BLaER1 treated with 17β-estradiol and CSF1 and Interleukin-3, amounts not matched to agents 10 nM and 100 nM (cell line): ENCODE results near the gene DOCK4.

Source experiments
- H3K27ac ChIP-seq, 11 experiments: shearing (Covaris generic); formaldehyde crosslinking; 2 replicates each; pipeline ENCODE4 v1.8.1; 2022
- H3K27me3 ChIP-seq, 11 experiments: shearing (Covaris generic); formaldehyde crosslinking; 2 replicates each; pipeline ENCODE4 v1.8.1; 2022
- H3K36me3 ChIP-seq, 11 experiments: shearing (Covaris generic); formaldehyde crosslinking; 2 replicates each; pipeline ENCODE4 v1.8.1; 2022
- H3K4me1 ChIP-seq, 10 experiments: shearing (Covaris generic); formaldehyde crosslinking; 2 replicates each; pipeline ENCODE4 v1.8.1; 2022
- H3K4me2 ChIP-seq, 11 experiments: shearing (Covaris generic); formaldehyde crosslinking; 2 replicates each; pipeline ENCODE4 v1.8.1; 2022
- H3K4me3 ChIP-seq, 10 experiments: shearing (Covaris generic); formaldehyde crosslinking; 2 replicates each; pipeline ENCODE4 v1.8.1; 2022
- H3K9ac ChIP-seq, 11 experiments: shearing (Covaris generic); formaldehyde crosslinking; 2 replicates each; pipeline ENCODE4 v1.8.1; 2022
- H3K9me3 ChIP-seq, 11 experiments: shearing (Covaris generic); formaldehyde crosslinking; replicated peaks in 1 of 11; 2 replicates each; pipeline ENCODE4 v1.8.1; 2022
- H4K20me1 ChIP-seq, 11 experiments: shearing (Covaris generic); formaldehyde crosslinking; 2 replicates each; pipeline ENCODE4 v1.8.1; 2022
- Cebpa-rat ChIP-seq, 11 experiments: shearing (Covaris generic); IDR thresholded peaks; 2 replicates each; pipeline ENCODE4 v1.8.1; 2022

Gene DOCK4

DNA sequence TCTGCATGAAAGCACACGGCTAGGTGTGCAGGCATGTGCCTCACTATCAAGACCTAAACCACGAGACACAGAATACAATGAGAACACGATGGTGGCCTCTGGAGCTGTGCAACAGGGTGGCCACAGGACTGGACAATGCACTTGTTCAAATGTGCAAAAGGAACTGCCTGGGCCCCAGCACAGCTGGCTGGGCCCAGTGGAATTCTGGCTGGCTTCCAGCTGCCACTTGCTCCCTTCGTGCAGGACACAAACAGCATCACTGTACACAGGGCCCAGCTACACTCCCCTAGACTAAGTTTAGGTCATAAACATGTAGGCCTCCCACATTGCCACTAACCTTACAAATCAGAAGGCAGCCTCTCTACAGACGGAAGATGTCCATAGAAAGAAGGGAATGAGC is 23.4 kb downstream of the DOCK4 start:
- Histone ChIP-seq H3K36me3 (peaks cover 0 to 25% (median 0%) of the 10 kb centered on the region in 11 experiments; a peak in 3 of 22 replicates), H3K4me3 (no peak overlapping the region), H3K4me1 (peaks cover 0 to 92% (median 8%) of the 10 kb centered on the region in 10 experiments; a peak in 11 of 20 replicates), H3K27me3 (no peaks in the 10 kb centered on the region), H3K4me2 (peak overlapping the region in 2 of 11 experiments; percentile 78 to 92; a peak in 4 of 22 replicates), H3K9ac (no peak overlapping the region), H3K9me3 (no peaks in the 10 kb centered on the region), H3K27ac (no peak overlapping the region), H4K20me1 (peaks cover 0 to 100% (median 98%) of the 10 kb centered on the region in 11 experiments; a peak in 20 of 22 replicates)
- no peak for TF ChIP-seq Cebpa-rat (IDR thresholded peaks at IDR 0.05)

DNA sequence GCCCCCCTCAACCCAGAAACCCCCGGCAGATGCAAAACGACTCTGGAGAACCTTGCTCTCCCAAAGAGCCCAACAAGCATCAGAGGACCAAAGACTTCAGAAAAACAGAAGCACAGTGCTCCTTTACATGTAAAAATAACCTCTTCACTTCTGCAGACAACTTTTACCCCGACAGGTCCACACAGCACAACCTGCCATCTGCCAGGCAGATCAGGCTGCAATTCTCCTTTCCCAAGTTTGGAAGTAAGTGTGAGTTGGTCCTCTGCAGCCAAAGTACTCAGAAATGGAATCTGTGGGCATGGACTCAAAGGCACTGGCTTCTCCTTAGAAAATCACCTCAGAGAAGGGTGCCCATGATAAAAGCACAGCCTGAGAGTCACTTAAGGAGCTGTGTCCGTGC is 26.0 kb downstream of the DOCK4 start:
- Histone ChIP-seq H4K20me1 (peaks cover 0 to 100% (median 96%) of the 10 kb centered on the region in 11 experiments; a peak in 20 of 22 replicates), H3K36me3 (peaks cover 0 to 22% (median 0%) of the 10 kb centered on the region in 11 experiments; a peak in 3 of 22 replicates), H3K9me3 (no peaks in the 10 kb centered on the region), H3K4me2 (peak overlapping the region in 2 of 11 experiments; percentile 51 to 78; a peak in 3 of 22 replicates), H3K4me3 (no peak overlapping the region), H3K27ac (no peak overlapping the region), H3K4me1 (peaks cover 0 to 73% (median under 1%) of the 10 kb centered on the region in 10 experiments; a peak in 8 of 20 replicates), H3K27me3 (no peaks in the 10 kb centered on the region), H3K9ac (no peak overlapping the region)
- TF ChIP-seq Cebpa-rat (IDR thresholded peaks at IDR 0.05), result no peak

DNA sequence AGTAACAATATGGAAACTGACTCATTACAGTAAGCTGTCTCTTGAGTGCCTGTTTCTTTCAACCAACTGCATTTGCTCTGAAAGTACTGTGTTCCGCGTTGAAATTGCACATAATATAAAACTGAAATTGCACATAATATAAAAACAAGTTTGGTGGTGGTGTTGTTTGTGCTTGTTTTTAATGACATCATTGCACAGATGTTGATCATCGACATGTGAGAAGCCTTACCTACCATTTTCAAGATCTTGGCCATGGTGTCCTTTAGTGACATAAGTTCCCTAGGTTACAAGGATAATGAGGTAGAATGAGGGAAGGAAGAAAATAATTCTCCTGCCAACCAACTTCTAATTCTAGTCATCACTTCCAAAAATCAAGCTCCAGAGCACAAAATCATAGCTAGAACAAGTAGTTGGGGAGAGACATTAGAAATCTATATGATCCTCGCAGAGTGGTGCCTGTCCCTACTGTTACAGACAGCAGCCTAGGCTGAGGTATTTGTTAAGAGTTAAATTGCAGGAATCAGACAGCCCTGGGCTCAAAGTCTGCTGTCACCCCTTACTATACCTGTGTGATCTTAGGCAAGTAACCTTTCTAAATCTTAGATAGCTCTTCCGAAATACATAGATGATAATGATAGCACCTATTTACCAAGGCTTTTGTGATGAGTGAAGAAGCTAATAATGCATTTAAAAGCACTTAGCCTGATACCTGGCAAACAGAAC is 29.3 kb downstream of the DOCK4 start:
- 0 out of 22 replicates have a peak, but pooled peaks cover 0 to 4% (median 0%) of the 10 kb centered on the region in 11 experiments for H3K9me3 ChIP-seq
- peak overlapping the region in 1 of 11 experiments; percentile 10; a peak in 1 of 22 replicates for H3K4me2 ChIP-seq
- no peaks in the 10 kb centered on the region for H3K27me3 ChIP-seq
- no peak overlapping the region for H3K27ac ChIP-seq
- no peak overlapping the region for H3K4me3 ChIP-seq
- H3K36me3 ChIP-seq, result peaks cover 0 to 15% (median 0%) of the 10 kb centered on the region in 11 experiments; a peak in 3 of 22 replicates
- peaks cover 0 to 45% (median 0%) of the 10 kb centered on the region in 10 experiments; a peak in 5 of 20 replicates for H3K4me1 ChIP-seq
- peaks cover 0 to 100% (median 91%) of the 10 kb centered on the region in 11 experiments; a peak in 20 of 22 replicates for H4K20me1 ChIP-seq
- H3K9ac ChIP-seq, result no peak overlapping the region
- TF ChIP-seq Cebpa-rat (IDR thresholded peaks at IDR 0.05), result no peak

DNA sequence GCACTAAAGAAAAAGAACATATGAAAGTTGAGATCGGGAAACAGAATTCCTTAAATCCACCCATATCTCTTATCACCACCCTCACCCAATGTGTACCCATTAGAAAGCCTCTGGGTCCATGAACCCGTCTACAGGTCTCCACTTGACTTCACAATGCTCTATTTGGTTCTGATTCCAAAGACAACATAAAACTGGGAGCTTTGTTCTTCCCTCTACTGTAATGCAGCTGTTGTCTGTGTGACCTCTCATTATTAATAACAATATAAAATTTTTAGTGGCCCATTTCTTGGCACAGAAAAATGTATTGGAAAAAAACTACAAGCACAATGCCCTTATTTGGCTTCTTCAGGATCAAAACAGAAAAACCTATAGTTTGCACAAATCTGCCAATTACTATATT is 30.0 kb downstream of the DOCK4 start:
- Histone ChIP-seq H3K9ac (no peak overlapping the region), H3K27ac (no peak overlapping the region), H3K9me3 (peaks cover 0 to 4% (median 0%) of the 10 kb centered on the region in 11 experiments; a peak in 1 of 22 replicates), H3K36me3 (peaks cover 0 to 18% (median 0%) of the 10 kb centered on the region in 11 experiments; a peak in 5 of 22 replicates), H3K4me2 (no peak overlapping the region), H4K20me1 (peaks cover 0 to 100% (median 91%) of the 10 kb centered on the region in 11 experiments; a peak in 19 of 22 replicates), H3K4me1 (peaks cover 0 to 39% (median 0%) of the 10 kb centered on the region in 10 experiments; a peak in 5 of 20 replicates), H3K27me3 (no peaks in the 10 kb centered on the region), H3K4me3 (no peak overlapping the region)
- no peak for TF ChIP-seq Cebpa-rat (IDR thresholded peaks at IDR 0.05)

DNA sequence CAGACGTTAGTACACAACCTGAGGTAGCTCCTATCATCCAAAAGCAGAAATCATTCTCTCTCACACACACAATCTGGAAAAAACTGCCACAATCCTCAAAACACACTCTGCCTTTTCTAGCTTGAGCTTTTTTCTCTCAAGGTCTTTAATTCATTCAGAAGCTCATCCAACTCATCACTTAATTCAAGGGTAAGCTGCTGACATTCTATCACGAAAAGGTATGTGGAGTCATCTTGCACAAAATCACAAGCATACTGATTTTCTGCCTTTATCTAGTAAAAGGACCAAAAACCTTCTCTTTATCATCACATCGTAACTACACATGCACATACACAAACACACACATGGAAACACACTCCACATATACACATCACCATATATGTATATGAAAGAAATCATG is 32.0 kb downstream of the DOCK4 start:
- H3K4me1 ChIP-seq, result peaks cover 0 to 19% (median 0%) of the 10 kb centered on the region in 10 experiments; a peak in 3 of 20 replicates
- H3K9me3 ChIP-seq, result peaks cover 0 to 4% (median 0%) of the 10 kb centered on the region in 11 experiments; a peak in 1 of 22 replicates
- H3K27me3 ChIP-seq, result no peaks in the 10 kb centered on the region
- TF ChIP-seq Cebpa-rat (IDR thresholded peaks at IDR 0.05), result no peak
- H4K20me1 ChIP-seq, result peaks cover 0 to 100% (median 77%) of the 10 kb centered on the region in 11 experiments; a peak in 17 of 22 replicates
- H3K27ac ChIP-seq, result no peak overlapping the region
- H3K36me3 ChIP-seq, result peaks cover 0 to 22% (median 0%) of the 10 kb centered on the region in 11 experiments; a peak in 6 of 22 replicates
- no peak overlapping the region for H3K4me3 ChIP-seq
- no peak overlapping the region for H3K9ac ChIP-seq
- no peak overlapping the region for H3K4me2 ChIP-seq

DNA sequence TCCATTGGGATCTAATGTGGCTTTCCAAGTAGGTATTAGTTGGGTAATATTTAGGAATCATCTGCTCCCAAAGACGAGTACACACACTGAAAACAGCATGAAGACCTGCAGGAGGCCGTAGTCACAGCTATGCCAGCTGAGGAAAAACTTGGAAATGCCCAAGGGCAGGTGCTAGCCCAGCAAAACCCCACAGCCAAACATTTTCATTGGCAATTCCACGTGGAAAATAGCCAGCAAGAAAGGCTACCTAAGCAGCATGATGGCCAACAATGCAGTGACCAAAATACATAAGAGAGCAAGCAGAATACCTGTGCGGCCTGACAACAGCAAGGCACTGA is 32.7 kb downstream of the DOCK4 start:
- H3K27me3 ChIP-seq, result no peaks in the 10 kb centered on the region
- H4K20me1 ChIP-seq, result peaks cover 0 to 100% (median 76%) of the 10 kb centered on the region in 11 experiments; a peak in 16 of 22 replicates
- TF ChIP-seq Cebpa-rat (IDR thresholded peaks at IDR 0.05), result no peak
- no peak overlapping the region for H3K4me3 ChIP-seq
- H3K4me1 ChIP-seq, result peaks cover 0 to 16% (median 0%) of the 10 kb centered on the region in 10 experiments; a peak in 1 of 20 replicates
- H3K4me2 ChIP-seq, result peak overlapping the region in 1 of 11 experiments; percentile 15; a peak in 1 of 22 replicates
- H3K36me3 ChIP-seq, result peaks cover 0 to 27% (median 0%) of the 10 kb centered on the region in 11 experiments; a peak in 7 of 22 replicates
- H3K27ac ChIP-seq, result no peak overlapping the region
- H3K9ac ChIP-seq, result no peak overlapping the region
- peaks cover 0 to 4% (median 0%) of the 10 kb centered on the region in 11 experiments; a peak in 1 of 22 replicates for H3K9me3 ChIP-seq

DNA sequence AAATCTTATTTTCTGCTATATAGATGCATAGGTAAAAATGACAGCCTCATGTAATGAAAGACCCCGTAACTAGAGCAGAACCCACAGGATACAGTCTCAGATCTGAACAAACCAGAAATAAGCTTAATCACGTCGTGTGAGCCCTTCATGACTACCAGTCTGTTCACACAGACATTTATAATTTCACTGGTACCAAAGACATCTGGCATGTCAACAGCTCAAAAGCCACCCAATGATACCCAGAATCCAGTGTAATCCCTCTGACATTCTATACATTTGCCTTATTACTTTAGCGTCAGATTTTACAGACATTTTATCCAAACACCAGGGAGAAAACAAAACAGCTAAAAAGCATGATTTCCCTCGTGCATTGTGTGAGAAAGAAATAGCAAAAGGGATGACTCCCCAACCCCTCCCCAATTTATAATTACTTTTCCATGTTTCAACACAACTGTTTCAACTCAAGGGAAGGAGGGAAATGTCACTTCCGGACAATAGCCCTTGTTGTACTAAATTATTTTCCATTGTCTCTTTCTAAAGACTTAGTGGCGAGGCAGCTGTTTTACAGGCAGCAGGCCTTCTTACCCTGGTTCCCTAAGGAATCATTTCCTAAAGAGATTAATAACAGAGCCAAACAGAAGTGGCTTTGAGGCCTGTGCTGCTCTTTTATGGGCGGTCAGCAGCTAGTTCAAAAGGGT is 33.2 kb downstream of the DOCK4 start:
- Histone ChIP-seq H3K9me3 (peaks cover 0 to 4% (median 0%) of the 10 kb centered on the region in 11 experiments; a peak in 1 of 22 replicates), H3K4me2 (peak overlapping the region in 1 of 11 experiments; percentile 15; a peak in 1 of 22 replicates), H3K36me3 (peaks cover 0 to 27% (median 0%) of the 10 kb centered on the region in 11 experiments; a peak in 7 of 22 replicates), H3K4me3 (no peak overlapping the region), H3K27me3 (no peaks in the 10 kb centered on the region), H4K20me1 (peaks cover 0 to 100% (median 76%) of the 10 kb centered on the region in 11 experiments; a peak in 15 of 22 replicates), H3K9ac (no peak overlapping the region), H3K27ac (no peak overlapping the region), H3K4me1 (peaks cover 0 to 19% (median 0%) of the 10 kb centered on the region in 10 experiments; a peak in 1 of 20 replicates)
- no peak for TF ChIP-seq Cebpa-rat (IDR thresholded peaks at IDR 0.05)

DNA sequence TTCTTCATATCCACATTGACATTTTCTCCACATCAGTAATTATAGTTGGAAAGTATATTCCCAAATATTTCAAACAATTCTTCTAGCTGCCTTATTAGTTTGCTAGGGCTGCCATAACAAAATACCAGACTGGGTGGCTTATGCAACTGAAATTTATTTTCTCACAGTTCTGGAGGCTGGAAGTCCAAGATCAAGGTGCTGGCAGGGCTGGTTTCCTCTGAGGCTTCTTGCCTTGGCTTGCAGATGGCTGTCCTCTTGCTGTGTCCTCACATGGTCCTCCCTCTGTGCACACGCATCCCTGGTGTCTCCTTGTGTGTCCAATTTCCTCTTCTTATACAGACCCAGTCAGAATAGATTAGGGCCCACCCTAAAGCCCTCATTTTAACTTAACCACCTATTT is 34.5 kb downstream of the DOCK4 start:
- peaks cover 0 to 20% (median 0%) of the 10 kb centered on the region in 10 experiments; a peak in 2 of 20 replicates for H3K4me1 ChIP-seq
- no peak overlapping the region for H3K4me3 ChIP-seq
- H3K36me3 ChIP-seq, result peaks cover 0 to 33% (median 0%) of the 10 kb centered on the region in 11 experiments; a peak in 7 of 22 replicates
- no peak overlapping the region for H3K4me2 ChIP-seq
- no peaks in the 10 kb centered on the region for H3K27me3 ChIP-seq
- no peak for TF ChIP-seq Cebpa-rat (IDR thresholded peaks at IDR 0.05)
- peaks cover 0 to 100% (median 73%) of the 10 kb centered on the region in 11 experiments; a peak in 16 of 22 replicates for H4K20me1 ChIP-seq
- peaks cover 0 to 4% (median 0%) of the 10 kb centered on the region in 11 experiments; a peak in 1 of 22 replicates for H3K9me3 ChIP-seq
- H3K9ac ChIP-seq, result no peak overlapping the region
- no peak overlapping the region for H3K27ac ChIP-seq
